ENCODE data around the gene PRKCH. TPM values are rescaled to one million over a fixed set of nuclear protein-coding genes. Genes with fewer than 3 reads are reported as not detected.
A peak's percentile ranks its signal among the peaks of the same experiment; 100 is the strongest.

The PRKCH gene
- total and polyA plus RNA-seq, 10 of the 15 experiments (the other 5 are each of a cell fraction or from before 2014, with no cell fraction given), result 10.7 to 140 (median 33.2) TPM

DNA sequence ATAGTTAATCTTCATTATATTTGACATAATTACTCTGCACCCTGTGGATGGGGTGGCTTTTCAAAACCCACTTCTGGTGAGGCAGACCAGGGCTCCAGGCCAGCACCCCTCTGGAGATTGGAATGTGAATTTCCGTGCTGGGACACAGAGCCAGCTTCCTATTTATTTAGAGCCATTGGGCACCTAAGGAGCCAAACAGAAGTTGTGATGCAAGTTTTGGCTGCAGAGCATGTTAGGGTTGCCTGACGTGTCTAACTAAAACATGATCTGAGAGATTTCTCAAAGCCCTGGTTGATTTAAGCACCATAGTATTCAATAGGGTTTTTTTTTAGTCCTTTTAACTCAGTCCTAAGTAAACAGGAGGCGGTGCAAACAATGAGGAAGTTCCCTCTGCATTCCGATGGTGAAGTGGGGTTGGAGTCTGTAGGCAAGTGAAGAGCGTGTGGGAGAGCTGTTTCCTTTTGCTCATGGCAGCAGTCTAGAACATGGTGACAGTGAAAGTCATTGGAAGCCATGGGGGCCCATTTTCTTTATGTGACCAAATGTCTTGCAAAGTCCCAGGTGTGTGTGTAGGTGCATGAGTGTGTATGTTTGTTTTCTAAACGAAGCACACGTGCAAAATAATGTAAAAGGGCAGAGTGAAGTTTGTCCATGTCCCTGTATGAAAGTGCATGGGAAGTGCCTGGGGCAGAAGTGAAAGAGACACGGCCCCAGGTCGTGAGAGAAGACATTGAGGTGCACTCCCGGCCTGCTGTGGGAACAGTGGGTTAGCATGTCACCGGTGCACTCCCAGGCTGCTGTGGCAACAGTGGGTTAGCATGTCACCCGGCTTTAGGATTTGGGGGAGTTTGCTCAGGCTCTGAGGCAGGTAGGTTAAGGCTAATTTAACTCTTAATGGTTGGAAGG lies 117.7 kb downstream of the PRKCH start (continued):
- TF ChIP-seq, protein P1, sequence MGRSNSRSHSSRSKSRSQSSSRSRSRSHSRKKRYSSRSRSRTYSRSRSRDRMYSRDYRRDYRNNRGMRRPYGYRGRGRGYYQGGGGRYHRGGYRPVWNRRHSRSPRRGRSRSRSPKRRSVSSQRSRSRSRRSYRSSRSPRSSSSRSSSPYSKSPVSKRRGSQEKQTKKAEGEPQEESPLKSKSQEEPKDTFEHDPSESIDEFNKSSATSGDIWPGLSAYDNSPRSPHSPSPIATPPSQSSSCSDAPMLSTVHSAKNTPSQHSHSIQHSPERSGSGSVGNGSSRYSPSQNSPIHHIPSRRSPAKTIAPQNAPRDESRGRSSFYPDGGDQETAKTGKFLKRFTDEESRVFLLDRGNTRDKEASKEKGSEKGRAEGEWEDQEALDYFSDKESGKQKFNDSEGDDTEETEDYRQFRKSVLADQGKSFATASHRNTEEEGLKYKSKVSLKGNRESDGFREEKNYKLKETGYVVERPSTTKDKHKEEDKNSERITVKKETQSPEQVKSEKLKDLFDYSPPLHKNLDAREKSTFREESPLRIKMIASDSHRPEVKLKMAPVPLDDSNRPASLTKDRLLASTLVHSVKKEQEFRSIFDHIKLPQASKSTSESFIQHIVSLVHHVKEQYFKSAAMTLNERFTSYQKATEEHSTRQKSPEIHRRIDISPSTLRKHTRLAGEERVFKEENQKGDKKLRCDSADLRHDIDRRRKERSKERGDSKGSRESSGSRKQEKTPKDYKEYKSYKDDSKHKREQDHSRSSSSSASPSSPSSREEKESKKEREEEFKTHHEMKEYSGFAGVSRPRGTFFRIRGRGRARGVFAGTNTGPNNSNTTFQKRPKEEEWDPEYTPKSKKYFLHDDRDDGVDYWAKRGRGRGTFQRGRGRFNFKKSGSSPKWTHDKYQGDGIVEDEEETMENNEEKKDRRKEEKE (IDR thresholded peaks at IDR 0.05), result no peak
- TF ChIP-seq FOXM1 (IDR thresholded peaks at IDR 0.05; ENCODE audit: low read depth, low read length) (peak; percentile 55), RAD51 (IDR thresholded peaks at IDR 0.05) (no peak), TCF3 (IDR thresholded peaks at IDR 0.05; ENCODE audit: borderline replicate concordance, insufficient read depth, low read depth, low read length) (no peak), MYC (IDR thresholded peaks at IDR 0.05; ENCODE audit: insufficient read depth, insufficient read length, insufficient replicate concordance, low read length, severe bottlenecking) (no peak), BMI1 (IDR thresholded peaks at IDR 0.05; ENCODE audit: borderline replicate concordance) (no peak), TBL1XR1 (IDR thresholded peaks at IDR 0.05; ENCODE audit: low read depth, low read length) (no peak), NR2F1 (conservative IDR thresholded peaks at IDR 0.05) (peak; percentile 55)

Measured in GM12878 (cell line).